H1 (cell line): Measurements from ENCODE around the gene KCTD17. TPM values are rescaled to one million over a fixed set of nuclear protein-coding genes. Genes with fewer than 3 reads are reported as not detected.

Experiments
- CTCF ChIA-PET: fragments of 300-600 bp; sonication (Branson Sonifier 250); formaldehyde crosslinking; loops from one replicate; lab custom pipeline; 2021; ENCODE audit not compliant: partially characterized antibody; lab: Charles Lee
- POLR2A ChIA-PET: fragments of 300-600 bp; sonication (Branson Sonifier 250); formaldehyde crosslinking; loops from one replicate; lab custom pipeline; 2021; ENCODE audit warnings: inconsistent platforms; ENCODE audit not compliant: partially characterized antibody; lab: Charles Lee
- DNase-seq, 2 experiments: peaks; one replicate each; pipeline versions ENCODE4 v3.0.0 to v3.0.0-alpha.2; 2010 to 2022; ENCODE audit warnings: low spot score in 2 of 2, low read depth in 1 of 2, mixed read lengths in 1 of 2
- FAIRE-seq: peaks from 2 replicates; lab custom pipeline; 2011; peaks lifted over from hg19 to GRCh38; lab: Jason Lieb, UNC
- H2AFZ ChIP-seq: 2 replicates; pipeline ENCODE4 v1.8.1; 2012; ENCODE audit warnings: low read length, inconsistent platforms
- H2AK5ac ChIP-seq: 2 replicates; pipeline ENCODE4 v1.6.1; 2013; ENCODE audit warnings: low read depth, low read length
- H2BK120ac ChIP-seq: replicated peaks from 2 replicates; pipeline ENCODE3; 2013; ENCODE audit warnings: low read depth, low read length, inconsistent platforms
- H2BK12ac ChIP-seq: 2 replicates; pipeline ENCODE4 v1.6.1; 2013; ENCODE audit warnings: low read depth, low read length
- H2BK15ac ChIP-seq: 2 replicates; pipeline ENCODE4 v1.6.1; 2013; ENCODE audit warnings: low read length
- H2BK20ac ChIP-seq: 2 replicates; pipeline ENCODE4 v1.6.1; 2013; ENCODE audit warnings: low read length
- H2BK5ac ChIP-seq: 2 replicates; pipeline ENCODE4 v1.6.1; 2013; ENCODE audit warnings: low read depth, low read length
- H3K14ac ChIP-seq: 2 replicates; pipeline ENCODE4 v1.6.1; 2013; ENCODE audit warnings: inconsistent platforms; ENCODE audit not compliant: insufficient read length
- H3K18ac ChIP-seq: 2 replicates; pipeline ENCODE4 v1.6.1; 2013; ENCODE audit warnings: low read length; ENCODE audit errors: extremely low read depth
- H3K23ac ChIP-seq: 2 replicates; pipeline ENCODE4 v1.6.1; 2013; ENCODE audit warnings: inconsistent platforms; ENCODE audit not compliant: insufficient read length
- H3K23me2 ChIP-seq: 2 replicates; pipeline ENCODE4 v1.6.1; 2013; ENCODE audit warnings: low read depth, low read length
- H3K27ac ChIP-seq: 2 replicates; pipeline ENCODE4 v1.6.1; 2011; ENCODE audit warnings: low read depth, low read length, inconsistent platforms
- H3K27me3 ChIP-seq, 4 experiments: replicated peaks in 1 of 4; 1 replicate in 1 of 4; 2 replicates in 3 of 4; pipeline versions ENCODE4 v1.6.1 to v1.8.1; 2011 to 2013; ENCODE audit warnings: low read length in 3 of 4, mild to moderate bottlenecking in 3 of 4, inconsistent platforms in 2 of 4, mixed read lengths in 2 of 4, moderate library complexity in 1 of 4; ENCODE audit not compliant: control insufficient read depth in 3 of 4, insufficient read depth in 3 of 4; ENCODE audit errors: extremely low read depth in 1 of 4
- H3K36me3 ChIP-seq, 4 experiments: 2 replicates each; pipeline versions ENCODE4 v1.6.1 to v1.8.1; 2011 to 2013; ENCODE audit warnings: mild to moderate bottlenecking in 4 of 4, low read length in 3 of 4, moderate library complexity in 2 of 4, control low read depth in 1 of 4, inconsistent platforms in 1 of 4; ENCODE audit not compliant: insufficient read depth in 4 of 4, control insufficient read depth in 2 of 4
- H3K4ac ChIP-seq: replicated peaks from 2 replicates; pipeline ENCODE3; 2013; ENCODE audit warnings: low read length, low read depth, mixed read lengths, inconsistent platforms; ENCODE audit not compliant: insufficient read length
- H3K4me1 ChIP-seq, 4 experiments: replicated peaks in 1 of 4; 1 replicate in 1 of 4; 2 replicates in 3 of 4; pipeline versions ENCODE4 v1.6.1 to v1.8.1; 2011 to 2013; ENCODE audit warnings: low read length in 3 of 4, inconsistent platforms in 2 of 4, mixed read lengths in 1 of 4; ENCODE audit not compliant: insufficient read depth in 4 of 4, control insufficient read depth in 3 of 4
- H3K4me2 ChIP-seq, 2 experiments: 2 replicates each; pipeline versions ENCODE4 v1.6.1 to v1.8.1; 2011 to 2013; ENCODE audit warnings: low read depth in 2 of 2, low read length in 2 of 2, control low read depth in 1 of 2, inconsistent platforms in 1 of 2, mild to moderate bottlenecking in 1 of 2; ENCODE audit not compliant: insufficient read depth in 1 of 2
- H3K4me3 ChIP-seq, 4 experiments: fragments of 200-600, 300-600 bp in 1 of 4; sonication (generic), shearing (Covaris generic), sonication (Bioruptor Twin) in 1 of 4; 2 replicates each; pipeline versions ENCODE4 v1.5.1 to v1.8.1; 2011 to 2016; ENCODE audit warnings: low read length in 4 of 4, low read depth in 3 of 4, control low read depth in 2 of 4, inconsistent platforms in 2 of 4, mild to moderate bottlenecking in 2 of 4, mixed read lengths in 1 of 4, moderate library complexity in 1 of 4; ENCODE audit not compliant: insufficient read depth in 2 of 4; ENCODE audit errors: extremely low read depth in 1 of 4
- H3K56ac ChIP-seq: replicated peaks from 2 replicates; pipeline ENCODE3; 2013; ENCODE audit warnings: low read depth, mild to moderate bottlenecking, mixed read lengths, low read length, inconsistent platforms; ENCODE audit not compliant: insufficient read length
- H3K79me1 ChIP-seq: 2 replicates; pipeline ENCODE4 v1.6.1; 2013; ENCODE audit warnings: low read depth, low read length, control low read depth
- H3K79me2 ChIP-seq, 2 experiments: 2 replicates each; pipeline versions ENCODE4 v1.6.1 to v1.8.1; 2012 to 2013; ENCODE audit warnings: low read length in 2 of 2, mild to moderate bottlenecking in 2 of 2, inconsistent platforms in 1 of 2; ENCODE audit not compliant: insufficient read depth in 2 of 2, control insufficient read depth in 1 of 2
- H3K9ac ChIP-seq, 4 experiments: replicated peaks in 1 of 4; 1 replicate in 1 of 4; 2 replicates in 3 of 4; pipeline versions ENCODE4 v1.6.1 to v1.8.1; 2011 to 2013; ENCODE audit warnings: low read depth in 3 of 4, low read length in 3 of 4, control low read depth in 2 of 4, mild to moderate bottlenecking in 2 of 4, moderate library complexity in 2 of 4, inconsistent platforms in 1 of 4; ENCODE audit errors: extremely low read depth in 1 of 4
- H3K9me3 ChIP-seq, 2 experiments: 2 replicates each; pipeline versions ENCODE4 v1.6.1 to v1.8.1; 2012 to 2013; ENCODE audit warnings: mild to moderate bottlenecking in 2 of 2, moderate library complexity in 2 of 2, control low read depth in 1 of 2, inconsistent platforms in 1 of 2, low read depth in 1 of 2, low read length in 1 of 2, mixed read lengths in 1 of 2; ENCODE audit not compliant: insufficient read depth in 2 of 2
- H4K20me1 ChIP-seq, 2 experiments: replicated peaks in 1 of 2; 2 replicates each; pipeline versions ENCODE3 to v1.8.1; 2011 to 2013; ENCODE audit warnings: inconsistent platforms in 2 of 2, low read length in 2 of 2, mild to moderate bottlenecking in 1 of 2; ENCODE audit not compliant: insufficient read depth in 2 of 2, control insufficient read depth in 1 of 2
- H4K5ac ChIP-seq: 2 replicates; pipeline ENCODE4 v1.6.1; 2013; ENCODE audit warnings: low read length, low read depth, mixed read lengths, inconsistent platforms; ENCODE audit not compliant: insufficient read length
- H4K8ac ChIP-seq: 2 replicates; pipeline ENCODE4 v1.8.0; 2013; ENCODE audit warnings: mild to moderate bottlenecking, moderate library complexity, low read length, inconsistent platforms; ENCODE audit not compliant: insufficient read depth; ENCODE audit errors: extremely low read depth
- H4K91ac ChIP-seq: replicated peaks from 2 replicates; pipeline ENCODE3; 2013; ENCODE audit warnings: low read length, mixed read lengths, inconsistent platforms; ENCODE audit not compliant: insufficient read length
- EGR1 ChIP-seq: IDR thresholded peaks from 2 replicates; pipeline ENCODE4 v1.6.1; 2011; ENCODE audit warnings: low read depth, low read length, borderline replicate concordance
- FOSL1 ChIP-seq: IDR thresholded peaks from 2 replicates; pipeline ENCODE4 v1.6.1; 2011; ENCODE audit warnings: mild to moderate bottlenecking, low read depth, low read length, moderate library complexity; ENCODE audit not compliant: insufficient read depth
- JUN ChIP-seq: IDR thresholded peaks from 2 replicates; pipeline ENCODE4 v1.6.1; 2011; ENCODE audit warnings: low read depth, mild to moderate bottlenecking, improper control_type of control experiment, low read length
- MAX ChIP-seq: IDR thresholded peaks from 2 replicates; pipeline ENCODE4 v1.6.1; 2012; ENCODE audit warnings: inconsistent platforms
- NRF1 ChIP-seq: IDR thresholded peaks from 2 replicates; pipeline ENCODE4 v1.6.1; 2011; ENCODE audit warnings: mild to moderate bottlenecking, low read depth, low read length, improper control_type of control experiment
- PHF8 ChIP-seq: fragments of 200-600 bp; sonication (generic); conservative IDR thresholded peaks from 2 replicates; pipeline ENCODE4 v1.7.1; 2012; ENCODE audit warnings: low read depth, mild to moderate bottlenecking, inconsistent platforms, low read length, moderate library complexity
- POLR2AphosphoS5 ChIP-seq: IDR thresholded peaks from 2 replicates; pipeline ENCODE4 v1.6.1; 2011; ENCODE audit warnings: low read depth, low read length
- RAD21 ChIP-seq, 2 experiments: IDR thresholded peaks in 1 of 2; conservative IDR thresholded peaks in 1 of 2; 2 replicates each; pipeline ENCODE4 v1.6.1; 2011; ENCODE audit warnings: low read depth in 2 of 2, low read length in 2 of 2, improper control_type of control experiment in 1 of 2, inconsistent platforms in 1 of 2, mild to moderate bottlenecking in 1 of 2, moderate library complexity in 1 of 2
- RFX5 ChIP-seq: IDR thresholded peaks from 2 replicates; pipeline ENCODE4 v1.6.1; 2011; ENCODE audit warnings: low read depth, low read length, improper control_type of control experiment, borderline replicate concordance
- RNF2 ChIP-seq: fragments of 200-900, 300-1000 bp; sonication (generic); IDR thresholded peaks from 2 replicates; pipeline ENCODE4 v1.7.1; 2016; ENCODE audit warnings: borderline replicate concordance, low read depth, mild to moderate bottlenecking, antibody characterized with exemption, low read length; ENCODE audit not compliant: poor library complexity, severe bottlenecking; ENCODE audit errors: missing control alignments
- SIN3A ChIP-seq, 2 experiments: IDR thresholded peaks in 1 of 2; conservative IDR thresholded peaks in 1 of 2; 2 replicates each; pipeline ENCODE4 v1.6.1; 2011 to 2012; ENCODE audit warnings: low read length in 2 of 2, improper control_type of control experiment in 1 of 2, low read depth in 1 of 2, mild to moderate bottlenecking in 1 of 2
- SP1 ChIP-seq: IDR thresholded peaks from 2 replicates; pipeline ENCODE4 v1.6.1; 2011; ENCODE audit warnings: low read depth, low read length
- TCF12 ChIP-seq: IDR thresholded peaks from 2 replicates; pipeline ENCODE4 v1.6.1; 2011; ENCODE audit warnings: low read depth, mild to moderate bottlenecking, low read length
- WGBS, 2 experiments: shearing (Covaris generic) in 1 of 2; methylation state at CpG; one replicate each; pipeline versions ENCODE4 v1.1.6 to v1.1.7; 2013 to 2015; ENCODE audit warnings: low lambda C conversion rate in 2 of 2, mixed read lengths in 2 of 2, inconsistent platforms in 1 of 2, low coverage in 1 of 2, missing lambda C conversion rate in 1 of 2; ENCODE audit not compliant: insufficient replicate concordance in 2 of 2, insufficient coverage in 1 of 2, insufficient read length in 1 of 2; ENCODE audit errors: extremely low coverage in 1 of 2, missing lambda C conversion rate in 1 of 2; 5-methylcytosine and 5-hydroxymethylcytosine counted together
- polyA plus RNA-seq, 7 experiments: library from polyadenylated mRNA; depleted of rRNA in 3 of 7; stranded (reverse) in 5 of 7; unstranded in 2 of 7; fragments of >200 nt in 5 of 7; fragments of 200-250 nt in 2 of 7; gene quantifications; 1 replicate in 5 of 7; 2 replicates in 1 of 7; 4 replicates in 1 of 7; pipeline versions ENCODE4 v1.2.1 to v1.2.3, GENCODE V29; 2011 to 2013; ENCODE audit warnings: missing spikeins in 2 of 7, mixed read lengths in 2 of 7
- total RNA-seq: library from RNA; stranded (reverse); fragmentation: NEBNext Ultra II Directional; extraction: Animal tissue kit (Norgen Biotek cat#: 25700); gene quantifications from 2 replicates; pipeline ENCODE4 v1.2.1, GENCODE V29; 2021

KCTD17 gene
- total and polyA plus RNA-seq, 2 of the 8 experiments (the other 6 are each of a cell fraction or from before 2014, with no cell fraction given) = 39.4 to 44.0 TPM

- H3K4me3 ChIP-seq = no peak overlapping the region
- H2BK5ac ChIP-seq = no peak overlapping the region
- peaks cover 6 to 48% (median 30%) of the 10 kb centered on the region in 4 experiments for H3K27me3 ChIP-seq
- H3K79me1 ChIP-seq = no peaks in the 10 kb centered on the region
- CTCF ChIA-PET = interaction anchor here (1.0 to 2.5 kb wide), 3 partner anchors 10 to 186 kb away, joined by 3 to 9 read pairs (median 8); no protein-coding TSS in a partner anchor
- no peak overlapping the region for H3K18ac ChIP-seq
- no peak overlapping the region for H2AK5ac ChIP-seq
- H3K9me3 ChIP-seq = peaks cover 0 to 3% of the 10 kb centered on the region in 2 experiments; a peak in 2 of 4 replicates
- H2BK12ac ChIP-seq = no peak overlapping the region
- no peak overlapping the region for H3K4me2 ChIP-seq
- no peak overlapping the region for H3K14ac ChIP-seq
- H4K20me1 ChIP-seq = peaks cover 2 to 11% of the 10 kb centered on the region in 2 experiments
- H2BK20ac ChIP-seq = no peak overlapping the region
- no peak overlapping the region for H3K9ac ChIP-seq
- H3K4me1 ChIP-seq = peaks cover 0 to 6% (median under 1%) of the 10 kb centered on the region in 4 experiments; a peak in 3 of 7 replicates
- H2AFZ ChIP-seq = no peak overlapping the region
- FAIRE-seq = no peak
- WGBS, 2 experiments = 88% methylated on average over 17 of the region's 17 CpGs; no CpG with 5 or more reads in 1 of the 2 experiments
- peaks cover 16% of the 10 kb centered on the region; the same call in 1 of the 2 replicates for H3K23me2 ChIP-seq
- no peaks in the 10 kb centered on the region for H3K36me3 ChIP-seq
- H2BK15ac ChIP-seq = no peak overlapping the region
- no peaks in the 10 kb centered on the region for H3K79me2 ChIP-seq
- no peak overlapping the region for H4K91ac ChIP-seq
- no peak overlapping the region for H3K27ac ChIP-seq
- H3K56ac ChIP-seq = no peak overlapping the region
- POLR2A ChIA-PET = interaction anchor here (1.2 kb wide), 1 partner anchor 98 kb away, joined by 3 read pairs; no protein-coding TSS in a partner anchor
- DNase-seq = no peak
- no peak overlapping the region for H3K4ac ChIP-seq
- no peak overlapping the region for H2BK120ac ChIP-seq
- no peak overlapping the region for H4K5ac ChIP-seq
- H3K23ac ChIP-seq = no peak overlapping the region
- no peak overlapping the region for H4K8ac ChIP-seq
- no peak for TF ChIP-seq JUN
- no peak for TF ChIP-seq SIN3A (conservative IDR thresholded peaks at IDR 0.05 in 1 of 2, IDR thresholded peaks at IDR 0.05 in 1 of 2; ENCODE audit: low read depth in 1 of 2, low read length in 2 of 2)
- no peak for TF ChIP-seq NRF1
- no peak for TF ChIP-seq POLR2AphosphoS5
- no peak for TF ChIP-seq TCF12
- TF ChIP-seq RNF2 = no peak
- no peak for TF ChIP-seq EGR1
- no peak for TF ChIP-seq FOSL1
- no peak for TF ChIP-seq SP1
- no peak for TF ChIP-seq RFX5
- no peak for TF ChIP-seq PHF8
- TF ChIP-seq RAD21 (IDR thresholded peaks at IDR 0.05 in 1 of 2, conservative IDR thresholded peaks at IDR 0.05 in 1 of 2; ENCODE audit: low read depth in 2 of 2, low read length in 2 of 2) = no peak
- TF ChIP-seq MAX = no peak
These were observed 23.5 kb downstream of the KCTD17 start for GRCh38 chr22:37075046-37075445.
